Nephron (organoid): ENCODE results near the gene NLRP8.
"Not testable (repeated sequence)": the region's sequence is repeated elsewhere in the genome, so short reads cannot be mapped to it uniquely, and the experiment has no call there.

Source experiments
- H3K27ac Mint-ChIP-seq, 3 experiments: 2 replicates each; pipeline ENCODE4 v1.8.0; 2020; ENCODE audit warnings: mixed read lengths in 3 of 3, mild to moderate bottlenecking in 2 of 3, moderate library complexity in 1 of 3
- H3K27me3 Mint-ChIP-seq: 2 replicates; pipeline ENCODE4 v1.8.0; 2021; ENCODE audit warnings: low read depth, mild to moderate bottlenecking, moderate library complexity, mixed read lengths
- H3K36me3 Mint-ChIP-seq: 2 replicates; pipeline ENCODE4 v1.8.0; 2020; ENCODE audit warnings: low read depth, mixed read lengths
- H3K4me1 Mint-ChIP-seq: 2 replicates; pipeline ENCODE4 v1.8.0; 2020; ENCODE audit warnings: mixed read lengths
- H3K4me3 Mint-ChIP-seq, 3 experiments: 2 replicates each; pipeline ENCODE4 v1.8.0; 2020; ENCODE audit warnings: mild to moderate bottlenecking in 3 of 3, mixed read lengths in 3 of 3, moderate library complexity in 2 of 3
- H3K9me3 Mint-ChIP-seq: 2 replicates; pipeline ENCODE4 v1.8.0; 2020; ENCODE audit warnings: mixed read lengths
- TF ChIP-seq, protein P1 (sequence below), 3 experiments: fragments of 200-600 bp; sonication (generic); IDR thresholded peaks; one replicate each; pipeline ENCODE4 v1.5.0; 2021; ENCODE audit warnings: antibody characterized with exemption in 3 of 3; ENCODE audit not compliant: unreplicated experiment in 3 of 3

Gene NLRP8

DNA sequence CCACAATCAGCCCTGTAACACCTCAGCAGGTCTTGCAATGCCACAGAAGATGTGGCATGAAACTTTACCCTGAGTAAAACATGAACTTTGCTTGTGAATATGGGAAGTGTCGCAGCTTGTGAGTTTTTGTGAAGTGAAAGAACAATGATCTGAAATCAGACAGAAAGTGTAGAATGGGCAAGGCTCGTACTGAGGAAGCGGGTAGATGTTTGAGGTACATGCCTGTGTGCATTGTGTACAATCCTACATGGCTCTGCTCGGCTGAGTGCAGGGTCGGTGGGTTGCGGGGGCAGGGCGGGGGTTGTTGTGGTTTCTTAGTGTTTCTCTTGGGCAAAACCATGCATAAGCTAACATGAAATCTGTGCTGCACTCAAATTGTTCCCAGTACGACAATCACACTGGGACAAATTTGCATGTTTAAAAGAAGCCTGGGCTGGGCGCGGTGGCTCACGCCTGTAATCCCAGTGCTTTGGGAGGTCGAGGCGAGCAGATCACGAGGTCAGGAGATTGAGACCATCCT, 16.6 kb upstream of the NLRP8 start:
- Mint-ChIP-seq H3K4me3 (no peak overlapping the region), H3K27ac (no peak overlapping the region), H3K36me3 (peaks cover 9% of the 10 kb centered on the region), H3K27me3 (no peaks in the 10 kb centered on the region), H3K4me1 (no peaks in the 10 kb centered on the region), H3K9me3 (peaks cover 67% of the 10 kb centered on the region)
- TF ChIP-seq, protein P1, sequence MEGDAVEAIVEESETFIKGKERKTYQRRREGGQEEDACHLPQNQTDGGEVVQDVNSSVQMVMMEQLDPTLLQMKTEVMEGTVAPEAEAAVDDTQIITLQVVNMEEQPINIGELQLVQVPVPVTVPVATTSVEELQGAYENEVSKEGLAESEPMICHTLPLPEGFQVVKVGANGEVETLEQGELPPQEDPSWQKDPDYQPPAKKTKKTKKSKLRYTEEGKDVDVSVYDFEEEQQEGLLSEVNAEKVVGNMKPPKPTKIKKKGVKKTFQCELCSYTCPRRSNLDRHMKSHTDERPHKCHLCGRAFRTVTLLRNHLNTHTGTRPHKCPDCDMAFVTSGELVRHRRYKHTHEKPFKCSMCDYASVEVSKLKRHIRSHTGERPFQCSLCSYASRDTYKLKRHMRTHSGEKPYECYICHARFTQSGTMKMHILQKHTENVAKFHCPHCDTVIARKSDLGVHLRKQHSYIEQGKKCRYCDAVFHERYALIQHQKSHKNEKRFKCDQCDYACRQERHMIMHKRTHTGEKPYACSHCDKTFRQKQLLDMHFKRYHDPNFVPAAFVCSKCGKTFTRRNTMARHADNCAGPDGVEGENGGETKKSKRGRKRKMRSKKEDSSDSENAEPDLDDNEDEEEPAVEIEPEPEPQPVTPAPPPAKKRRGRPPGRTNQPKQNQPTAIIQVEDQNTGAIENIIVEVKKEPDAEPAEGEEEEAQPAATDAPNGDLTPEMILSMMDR (IDR thresholded peaks at IDR 0.05; ENCODE audit: unreplicated experiment in 3 of 3): no peak

DNA sequence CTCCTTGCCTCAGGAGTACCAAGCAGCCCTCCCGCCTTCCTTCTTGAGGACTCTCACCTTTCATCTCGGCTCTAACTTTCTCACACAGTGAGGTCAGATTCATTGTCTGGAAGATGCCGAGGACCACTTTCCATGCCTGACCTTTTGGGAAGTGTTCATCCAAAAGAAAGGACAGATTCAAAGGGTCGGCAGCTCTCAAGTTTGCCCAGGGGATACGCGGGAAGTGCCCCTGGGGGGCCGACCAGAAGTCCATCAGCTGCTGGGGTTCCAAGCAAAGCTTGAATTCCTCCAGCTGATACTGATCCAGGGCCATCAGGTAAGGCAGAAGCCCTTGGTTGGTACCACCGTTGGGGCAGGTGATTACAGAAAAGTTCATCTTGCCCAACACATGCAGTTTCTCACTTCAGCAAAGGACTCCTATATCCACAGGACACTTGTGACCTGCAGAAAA, 15.7 kb upstream of the NLRP8 start, which contains the start of gene NLRP13:
TSS of gene NLRP13 (minus strand) at position 401 of the 451 bp plus-strand sequence. CDS start at position 376, 25 bp downstream.
- Mint-ChIP-seq H3K27me3 (no peaks in the 10 kb centered on the region), H3K4me1 (no peaks in the 10 kb centered on the region), H3K4me3 (no peak within 1 kb of the TSS), H3K27ac (no peak within 1 kb of the TSS), H3K9me3 (peaks cover 62% of the 10 kb centered on the region), H3K36me3 (peaks cover 9% of the 10 kb centered on the region)
- TF ChIP-seq, protein P1 (IDR thresholded peaks at IDR 0.05; ENCODE audit: unreplicated experiment in 3 of 3): no peak

DNA sequence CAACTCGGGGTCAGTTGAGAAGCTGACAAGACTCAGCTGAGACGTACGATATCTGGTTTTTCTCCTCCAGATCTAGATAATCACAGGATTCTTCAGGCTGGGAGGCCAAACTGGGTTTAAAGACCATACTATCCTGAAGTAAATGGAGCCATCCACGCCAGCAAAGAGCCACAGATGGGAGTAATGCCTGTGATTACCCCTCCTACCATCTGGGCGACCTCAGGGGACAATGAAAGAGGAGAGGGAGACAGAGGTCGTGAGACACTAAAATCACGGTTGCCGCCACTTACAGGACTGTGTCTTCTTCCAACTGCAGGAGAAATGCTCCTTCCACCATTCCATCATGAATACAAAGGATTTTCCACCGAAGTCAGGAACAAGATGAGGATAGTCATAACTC, 12.4 kb upstream of the NLRP8 start:
- Mint-ChIP-seq H3K27me3 (no peaks in the 10 kb centered on the region), H3K36me3 (peaks cover 9% of the 10 kb centered on the region), H3K9me3 (peaks cover 58% of the 10 kb centered on the region), H3K4me1 (no peaks in the 10 kb centered on the region), H3K27ac (no peak overlapping the region), H3K4me3 (no peak overlapping the region)
- TF ChIP-seq, protein P1 (IDR thresholded peaks at IDR 0.05; ENCODE audit: unreplicated experiment in 3 of 3): no peak

DNA sequence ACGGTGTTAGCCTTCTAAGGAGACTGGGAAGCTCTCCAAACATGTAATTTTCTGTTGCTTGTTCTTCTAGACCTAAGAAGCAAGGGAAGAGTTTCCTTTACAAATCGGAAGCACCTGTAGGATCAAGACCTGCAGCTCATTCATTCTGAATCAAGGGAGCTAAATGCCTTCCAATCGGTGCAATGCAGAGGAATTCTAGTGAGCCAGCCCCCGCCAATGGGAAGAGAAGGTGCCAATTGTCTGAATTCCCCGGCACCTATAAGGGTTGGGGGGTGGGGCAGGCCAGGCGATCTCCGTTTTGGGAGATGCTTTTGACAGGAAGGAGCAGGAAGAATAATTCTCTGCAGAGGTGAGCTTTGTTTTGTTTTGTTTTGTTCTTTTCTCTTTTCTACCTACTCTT, 8.4 kb upstream of the NLRP8 start:
- H3K9me3 Mint-ChIP-seq: peaks cover 61% of the 10 kb centered on the region

DNA sequence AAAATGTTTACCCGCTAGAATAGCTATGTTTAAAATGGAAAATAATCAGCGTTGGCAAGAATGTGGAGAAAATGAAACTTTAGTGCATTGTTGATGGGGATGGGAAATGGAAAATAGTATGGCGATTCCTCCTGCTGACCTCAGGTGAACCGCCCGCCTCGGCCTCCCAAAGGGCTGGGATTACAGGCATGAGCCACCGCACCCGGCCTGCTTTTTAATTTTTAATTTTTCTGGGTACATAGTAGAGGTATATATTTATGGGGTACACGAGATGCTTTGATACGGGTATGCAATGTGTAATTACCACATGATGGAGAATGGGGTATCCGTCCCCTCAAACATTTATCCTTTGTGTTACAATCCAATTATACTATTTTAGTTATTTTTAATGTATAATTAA, 7.3 kb upstream of the NLRP8 start:
- no peak overlapping the region for H3K4me3 Mint-ChIP-seq
- H3K9me3 Mint-ChIP-seq: peaks cover 55% of the 10 kb centered on the region
- no peaks in the 10 kb centered on the region for H3K4me1 Mint-ChIP-seq
- H3K36me3 Mint-ChIP-seq: no peaks in the 10 kb centered on the region
- TF ChIP-seq, protein P1 (IDR thresholded peaks at IDR 0.05; ENCODE audit: unreplicated experiment in 3 of 3): no peak
- H3K27me3 Mint-ChIP-seq: no peaks in the 10 kb centered on the region
- H3K27ac Mint-ChIP-seq: no peak overlapping the region

More for the DNA sequence above, 8.4 kb upstream of the NLRP8 start:
- Mint-ChIP-seq H3K36me3 (peaks cover 5% of the 10 kb centered on the region), H3K4me1 (no peaks in the 10 kb centered on the region), H3K4me3 (no peak overlapping the region), H3K27ac (no peak overlapping the region), H3K27me3 (no peaks in the 10 kb centered on the region)
- TF ChIP-seq, protein P1 (IDR thresholded peaks at IDR 0.05; ENCODE audit: unreplicated experiment in 3 of 3): no peak

DNA sequence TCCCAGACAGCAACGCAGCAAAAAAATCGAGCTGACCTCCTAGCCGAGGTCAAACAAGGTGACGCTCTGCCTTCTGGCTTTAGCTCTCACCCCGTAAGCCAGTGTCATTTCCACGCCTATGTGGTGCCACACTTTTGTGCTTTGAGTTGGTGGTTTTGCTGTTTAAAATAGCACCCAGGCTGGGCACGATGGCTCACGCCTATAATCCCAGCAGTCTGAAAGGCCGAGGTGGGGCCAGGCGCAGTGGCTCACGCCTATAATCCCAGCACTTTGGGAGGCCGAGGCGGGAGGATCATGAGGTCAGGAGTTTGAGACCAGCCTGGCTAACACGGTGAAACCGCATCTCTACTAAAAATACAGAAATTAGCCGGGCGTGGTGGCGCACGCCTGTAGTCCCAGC, 2.9 kb downstream of the NLRP8 start:
- H3K27ac Mint-ChIP-seq, H3K27me3 Mint-ChIP-seq, H3K4me3 Mint-ChIP-seq, H3K4me1 Mint-ChIP-seq, H3K36me3 Mint-ChIP-seq: not testable (repeated sequence)
- H3K9me3 Mint-ChIP-seq: peaks cover 45% of the 10 kb centered on the region
